Inflammatory macrophage treated with lipopolysaccharide for 1 hour (primary cell): ENCODE results near the gene ZNF630.
"Not testable (repeated sequence)": the region's sequence is repeated elsewhere in the genome, so short reads cannot be mapped to it uniquely, and the experiment has no call there.

Source experiments
- DNase-seq, 2 donors: peaks; one replicate each; pipeline ENCODE4 v3.0.0-alpha.2; 2020 to 2022

ZNF630 gene

GRCh38 chrX:48028091-48028490, 43.3 kb downstream of the ZNF630 start:
- DNase-seq, result no peak

DNA sequence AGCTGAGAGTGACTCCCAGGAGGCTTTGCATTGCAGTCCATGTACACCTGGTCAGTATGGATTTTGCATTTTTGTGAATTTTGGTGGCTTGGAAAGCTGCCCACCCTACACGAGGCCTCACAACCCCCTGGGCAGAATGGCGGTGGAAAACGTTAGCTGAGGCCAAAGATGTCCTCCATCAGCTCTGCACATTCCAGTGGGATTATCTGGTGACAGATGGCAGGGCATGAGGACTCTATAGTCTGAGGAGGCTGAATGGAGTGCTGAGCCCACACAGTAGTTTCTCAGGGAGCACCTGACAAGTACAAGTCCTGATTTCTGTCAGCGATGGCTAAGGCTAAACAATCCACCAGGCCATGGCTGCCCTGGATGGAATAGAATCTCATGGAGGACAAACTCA, 43.9 kb downstream of the ZNF630 start:
- DNase-seq, result not testable (repeated sequence)

DNA sequence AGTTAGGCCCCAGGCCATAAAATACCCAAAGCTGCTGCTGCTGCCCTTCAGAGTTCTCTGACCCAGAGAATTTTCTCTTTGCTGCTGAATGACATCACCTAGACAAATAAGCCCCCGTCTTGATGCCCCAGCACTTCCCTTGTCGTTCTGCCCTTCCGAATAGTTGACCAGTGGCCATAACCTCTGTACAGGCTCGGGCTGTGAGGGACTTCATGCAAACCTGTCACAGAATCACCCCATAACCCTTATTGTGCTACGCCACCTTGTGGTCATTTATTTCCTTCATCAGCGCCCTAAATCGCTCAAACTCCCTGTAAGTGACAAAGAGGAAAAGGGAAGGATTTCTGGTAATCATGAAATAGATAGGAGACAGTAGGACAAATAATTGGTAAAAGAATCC, 45.9 kb downstream of the ZNF630 start:
- DNase-seq, result peak; percentile 52 to 83

- no peak for DNase-seq
Measured at GRCh38 chrX:48022738-48023137, 48.7 kb downstream of the ZNF630 start.

DNA sequence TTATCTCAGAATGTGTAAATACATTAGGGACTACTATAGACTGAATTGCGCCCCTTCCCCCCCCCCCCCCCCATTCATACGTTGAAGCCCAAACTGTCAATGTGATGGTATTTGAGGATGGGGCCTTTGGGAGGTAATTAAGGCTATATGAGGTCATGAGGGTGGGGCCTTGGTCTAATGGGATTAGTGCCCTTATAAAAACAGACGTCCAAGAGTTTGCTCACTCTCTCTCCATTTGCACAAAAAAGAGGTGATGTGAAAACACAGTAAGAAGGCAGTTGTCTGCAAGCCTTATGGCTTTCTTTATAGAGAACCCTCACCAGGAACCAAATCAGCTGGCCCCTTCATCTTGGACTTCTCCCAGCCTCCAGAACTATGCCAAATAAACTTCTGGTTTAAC, 49.3 kb downstream of the ZNF630 start:
- DNase-seq, result no peak

- DNase-seq, result peak; percentile 38 to 67
Measured at GRCh38 chrX:48021026-48021900, 50.2 kb downstream of the ZNF630 start.

GRCh38 chrX:48020472-48020871, 51.0 kb downstream of the ZNF630 start:
- not testable (repeated sequence) for DNase-seq

- not testable (repeated sequence) for DNase-seq
Measured at GRCh38 chrX:48019892-48020291, 51.5 kb downstream of the ZNF630 start.

DNA sequence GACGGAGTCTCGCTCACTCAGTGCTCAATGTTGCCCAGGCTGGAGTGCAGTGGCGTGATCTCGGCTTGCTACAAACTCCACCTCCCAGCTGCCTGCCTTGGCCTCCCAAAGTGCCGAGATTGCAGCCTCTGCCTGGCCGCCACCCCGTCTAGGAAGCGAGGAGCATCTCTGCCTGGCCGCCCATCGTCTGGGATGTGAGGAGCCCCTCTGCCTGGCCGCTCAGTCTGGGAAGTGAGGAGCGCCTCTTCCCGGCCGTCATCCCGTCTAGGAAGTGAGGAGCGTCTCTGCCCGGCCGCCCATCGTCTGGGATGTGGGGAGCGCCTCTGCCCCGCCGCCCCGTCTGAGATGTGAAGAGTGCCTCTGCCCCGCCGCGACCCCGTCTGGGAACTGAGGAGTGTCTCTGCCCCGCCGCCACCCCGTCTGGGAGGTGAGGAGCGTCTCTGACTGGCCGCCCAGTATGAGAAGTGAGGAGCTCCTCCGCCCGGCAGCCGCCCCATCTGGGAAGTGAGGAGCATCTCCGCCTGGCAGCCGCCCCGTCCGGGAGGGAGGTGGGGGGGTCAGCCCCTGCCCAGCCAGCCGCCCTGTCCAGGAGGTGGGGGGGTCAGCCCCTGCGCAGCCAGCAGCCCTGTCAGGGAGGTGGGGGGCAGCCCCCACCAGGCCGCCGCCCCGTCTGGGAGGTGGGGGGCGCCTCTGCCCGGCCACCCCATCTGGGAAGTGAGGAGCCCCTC, 54.7 kb downstream of the ZNF630 start:
- not testable (repeated sequence) for DNase-seq

DNA sequence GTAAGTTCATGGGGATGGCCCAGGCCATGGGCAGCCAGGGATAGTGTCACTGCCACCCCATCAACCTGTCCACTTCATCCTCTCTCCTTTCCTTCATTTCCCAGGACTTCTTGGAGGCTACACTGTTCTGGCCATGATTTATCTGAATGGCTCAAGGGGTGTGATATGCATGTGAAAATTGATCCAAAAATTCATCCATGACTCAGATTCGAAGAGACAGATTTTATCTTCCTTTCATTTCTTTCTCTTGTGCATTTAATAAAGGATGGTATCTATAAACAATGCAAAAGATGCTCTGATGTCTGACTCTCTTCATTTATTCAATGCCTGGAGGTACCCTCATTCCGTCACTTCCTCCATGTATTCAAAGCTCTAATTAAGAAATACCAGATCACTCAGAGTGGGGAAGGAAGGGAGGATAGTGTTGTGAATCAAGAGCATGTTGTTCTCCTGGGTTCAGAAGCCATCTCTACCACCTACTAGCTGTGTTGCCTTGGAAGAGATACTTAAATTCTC, 61.9 kb downstream of the ZNF630 start:
- DNase-seq, result not testable (repeated sequence)
